Measurements from ENCODE around the gene CPNE4.

The CPNE4 gene

DNA sequence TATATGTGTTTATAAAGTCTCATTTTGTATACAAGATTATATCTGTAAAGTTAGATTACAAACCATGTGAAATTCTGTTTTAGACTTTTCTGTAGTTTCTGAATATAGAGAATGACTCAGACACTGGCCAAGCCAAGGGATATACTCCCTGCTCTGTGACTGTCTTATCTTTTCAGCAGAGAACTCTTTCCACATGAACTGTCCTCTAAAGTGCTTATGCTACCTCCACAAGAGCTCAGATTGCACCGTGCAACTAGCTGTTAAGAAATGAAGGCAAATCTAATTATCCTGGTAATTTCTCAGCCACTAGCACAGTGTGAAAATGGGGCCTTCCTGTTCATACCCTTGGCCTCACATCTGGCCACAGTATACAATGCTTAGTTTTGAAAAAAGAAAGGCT, 44.3 kb upstream of the CPNE4 start:
- Histone ChIP-seq H3K4me1 (ENCODE audit: low read length) (no peaks in the 10 kb centered on the region), H3K9ac (ENCODE audit: low read length) (no peak overlapping the region), H4K20me1 (ENCODE audit: insufficient read depth, low read length) (no peaks in the 10 kb centered on the region), H3K79me2 (ENCODE audit: low read length) (no peaks in the 10 kb centered on the region), H3K4me3 (ENCODE audit: low read length) (no peak overlapping the region), H3K4me2 (ENCODE audit: low read depth, low read length) (no peak overlapping the region), H3K9me3 (replicated peaks; ENCODE audit: insufficient read depth, low read length) (no peaks in the 10 kb centered on the region), H3F3A (ENCODE audit: insufficient read depth, low read length) (no peaks in the 10 kb centered on the region), H3K27ac (ENCODE audit: low read length) (no peak overlapping the region), H3K9me2 (replicated peaks; ENCODE audit: insufficient read depth, low read length) (no peaks in the 10 kb centered on the region), H3K36me3 (replicated peaks; ENCODE audit: insufficient read depth, low read length) (no peaks in the 10 kb centered on the region), H3K27me3 (replicated peaks; ENCODE audit: insufficient read depth, low read length) (no peaks in the 10 kb centered on the region), H2AFZ (ENCODE audit: low read length) (no peak overlapping the region)
- TF ChIP-seq EZH2phosphoT487 (IDR thresholded peaks at IDR 0.05; ENCODE audit: low read length), result no peak
- no peak for DNase-seq

DNA sequence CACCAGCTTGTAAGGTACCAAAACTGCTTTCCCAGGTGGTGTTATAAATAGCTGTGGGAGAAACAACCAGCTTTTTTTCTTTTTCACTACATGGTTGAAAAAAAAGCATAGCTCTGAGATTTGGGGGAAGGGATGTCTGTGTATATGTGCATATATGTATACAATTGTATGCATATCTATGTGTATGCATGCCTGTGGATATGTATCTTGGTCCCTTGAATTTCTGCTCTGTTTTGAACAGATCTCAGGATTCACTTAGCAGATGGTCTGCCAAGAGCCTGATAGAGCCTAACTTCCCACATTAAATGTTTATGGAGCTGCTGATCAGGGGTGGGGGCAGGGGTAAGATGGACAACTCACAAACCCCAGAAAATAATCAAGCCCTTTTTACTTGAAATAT, 39.0 kb upstream of the CPNE4 start:
- Histone ChIP-seq H3K9ac (ENCODE audit: low read length) (no peak overlapping the region), H3K9me2 (replicated peaks; ENCODE audit: insufficient read depth, low read length) (no peaks in the 10 kb centered on the region), H3K79me2 (ENCODE audit: low read length) (no peaks in the 10 kb centered on the region), H3K27me3 (replicated peaks; ENCODE audit: insufficient read depth, low read length) (no peaks in the 10 kb centered on the region), H3K4me3 (ENCODE audit: low read length) (no peak overlapping the region), H2AFZ (ENCODE audit: low read length) (no peak overlapping the region), H3K4me2 (ENCODE audit: low read depth, low read length) (no peak overlapping the region), H3K27ac (ENCODE audit: low read length) (no peak overlapping the region), H3K36me3 (replicated peaks; ENCODE audit: insufficient read depth, low read length) (no peaks in the 10 kb centered on the region), H3F3A (ENCODE audit: insufficient read depth, low read length) (no peaks in the 10 kb centered on the region), H4K20me1 (ENCODE audit: insufficient read depth, low read length) (no peaks in the 10 kb centered on the region), H3K4me1 (ENCODE audit: low read length) (no peaks in the 10 kb centered on the region), H3K9me3 (replicated peaks; ENCODE audit: insufficient read depth, low read length) (no peaks in the 10 kb centered on the region)
- no peak for DNase-seq
- TF ChIP-seq EZH2 (optimal IDR thresholded peaks at IDR 0.05; ENCODE audit: low read depth, low read length) (no peak), EZH2phosphoT487 (IDR thresholded peaks at IDR 0.05; ENCODE audit: low read length) (no peak)
- TF ChIP-seq, protein P1, sequence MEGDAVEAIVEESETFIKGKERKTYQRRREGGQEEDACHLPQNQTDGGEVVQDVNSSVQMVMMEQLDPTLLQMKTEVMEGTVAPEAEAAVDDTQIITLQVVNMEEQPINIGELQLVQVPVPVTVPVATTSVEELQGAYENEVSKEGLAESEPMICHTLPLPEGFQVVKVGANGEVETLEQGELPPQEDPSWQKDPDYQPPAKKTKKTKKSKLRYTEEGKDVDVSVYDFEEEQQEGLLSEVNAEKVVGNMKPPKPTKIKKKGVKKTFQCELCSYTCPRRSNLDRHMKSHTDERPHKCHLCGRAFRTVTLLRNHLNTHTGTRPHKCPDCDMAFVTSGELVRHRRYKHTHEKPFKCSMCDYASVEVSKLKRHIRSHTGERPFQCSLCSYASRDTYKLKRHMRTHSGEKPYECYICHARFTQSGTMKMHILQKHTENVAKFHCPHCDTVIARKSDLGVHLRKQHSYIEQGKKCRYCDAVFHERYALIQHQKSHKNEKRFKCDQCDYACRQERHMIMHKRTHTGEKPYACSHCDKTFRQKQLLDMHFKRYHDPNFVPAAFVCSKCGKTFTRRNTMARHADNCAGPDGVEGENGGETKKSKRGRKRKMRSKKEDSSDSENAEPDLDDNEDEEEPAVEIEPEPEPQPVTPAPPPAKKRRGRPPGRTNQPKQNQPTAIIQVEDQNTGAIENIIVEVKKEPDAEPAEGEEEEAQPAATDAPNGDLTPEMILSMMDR (IDR thresholded peaks at IDR 0.05; ENCODE audit: low read length), result no peak

DNA sequence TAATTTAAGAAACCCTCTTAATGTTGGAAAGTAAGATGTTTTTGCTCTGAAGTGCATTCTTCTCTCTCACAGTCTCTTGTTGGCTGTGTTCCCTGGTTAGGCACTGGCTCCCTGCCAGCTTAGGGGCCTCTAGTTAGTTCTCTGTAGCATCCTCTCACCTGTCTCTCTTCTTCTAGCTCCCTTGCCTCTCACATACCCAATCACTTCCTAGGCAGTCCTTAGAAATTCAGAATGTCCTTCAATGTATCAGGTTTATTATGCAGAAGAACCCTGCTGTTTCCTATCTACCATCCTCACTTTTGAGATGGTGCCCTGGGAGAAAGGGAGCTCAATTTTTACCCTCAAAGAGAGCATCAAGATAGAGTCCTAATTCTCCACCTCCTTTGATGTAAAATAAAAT, 36.2 kb upstream of the CPNE4 start:
- no peaks in the 10 kb centered on the region for H3K79me2 ChIP-seq (ENCODE audit: low read length)
- H3K9me2 ChIP-seq (replicated peaks; ENCODE audit: insufficient read depth, low read length), result no peaks in the 10 kb centered on the region
- no peak overlapping the region for H2AFZ ChIP-seq (ENCODE audit: low read length)
- H3K9ac ChIP-seq (ENCODE audit: low read length), result no peak overlapping the region
- DNase-seq, result no peak
- no peak overlapping the region for H3K4me2 ChIP-seq (ENCODE audit: low read depth, low read length)
- no peak overlapping the region for H3K27ac ChIP-seq (ENCODE audit: low read length)
- H3F3A ChIP-seq (ENCODE audit: insufficient read depth, low read length), result no peaks in the 10 kb centered on the region
- no peaks in the 10 kb centered on the region for H3K9me3 ChIP-seq (replicated peaks; ENCODE audit: insufficient read depth, low read length)
- H4K20me1 ChIP-seq (ENCODE audit: insufficient read depth, low read length), result no peaks in the 10 kb centered on the region
- no peaks in the 10 kb centered on the region for H3K27me3 ChIP-seq (replicated peaks; ENCODE audit: insufficient read depth, low read length)
- H3K36me3 ChIP-seq (replicated peaks; ENCODE audit: insufficient read depth, low read length), result no peaks in the 10 kb centered on the region
- no peaks in the 10 kb centered on the region for H3K4me1 ChIP-seq (ENCODE audit: low read length)
- TF ChIP-seq EZH2 (optimal IDR thresholded peaks at IDR 0.05; ENCODE audit: low read depth, low read length) (no peak), EZH2phosphoT487 (IDR thresholded peaks at IDR 0.05; ENCODE audit: low read length) (no peak)
- TF ChIP-seq, protein P1 (IDR thresholded peaks at IDR 0.05; ENCODE audit: low read length), result no peak
- no peak overlapping the region for H3K4me3 ChIP-seq (ENCODE audit: low read length)

DNA sequence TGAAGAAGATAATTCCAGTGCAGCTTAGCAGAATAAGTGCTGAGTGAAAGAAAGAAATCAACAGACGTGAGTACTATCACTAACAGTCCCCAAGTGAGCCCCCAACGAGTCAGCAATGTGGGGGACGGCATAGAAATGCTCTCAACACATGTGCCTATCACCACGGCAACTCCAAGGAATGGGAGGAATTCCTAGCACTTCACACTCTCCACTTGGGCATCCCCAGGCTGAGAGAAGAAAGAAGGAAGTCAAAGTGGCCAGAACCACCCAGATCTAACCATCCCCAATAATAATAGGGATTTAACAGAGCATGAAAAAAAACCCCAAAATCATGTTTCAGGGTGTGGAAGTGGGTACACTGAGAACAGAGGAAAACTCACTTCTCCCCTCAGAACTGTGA, 29.3 kb upstream of the CPNE4 start:
- TF ChIP-seq, protein P1 (IDR thresholded peaks at IDR 0.05; ENCODE audit: low read length), result no peak
- TF ChIP-seq EZH2 (optimal IDR thresholded peaks at IDR 0.05; ENCODE audit: low read depth, low read length) (no peak), EZH2phosphoT487 (IDR thresholded peaks at IDR 0.05; ENCODE audit: low read length) (no peak)
- Histone ChIP-seq H3K9me2 (replicated peaks; ENCODE audit: insufficient read depth, low read length) (no peaks in the 10 kb centered on the region; the same call in 1 of the 2 replicates), H4K20me1 (ENCODE audit: insufficient read depth, low read length) (no peaks in the 10 kb centered on the region), H3K27ac (ENCODE audit: low read length) (no peak overlapping the region), H2AFZ (ENCODE audit: low read length) (no peak overlapping the region), H3K79me2 (ENCODE audit: low read length) (no peaks in the 10 kb centered on the region), H3K36me3 (replicated peaks; ENCODE audit: insufficient read depth, low read length) (no peaks in the 10 kb centered on the region), H3K9ac (ENCODE audit: low read length) (no peak overlapping the region), H3K27me3 (replicated peaks; ENCODE audit: insufficient read depth, low read length) (no peaks in the 10 kb centered on the region), H3K9me3 (replicated peaks; ENCODE audit: insufficient read depth, low read length) (no peaks in the 10 kb centered on the region), H3K4me2 (ENCODE audit: low read depth, low read length) (no peak overlapping the region), H3K4me1 (ENCODE audit: low read length) (no peaks in the 10 kb centered on the region), H3F3A (ENCODE audit: insufficient read depth, low read length) (no peaks in the 10 kb centered on the region), H3K4me3 (ENCODE audit: low read length) (no peak overlapping the region)
- no peak for DNase-seq
